ENCODE results near the gene RNU6-9. TPM values are rescaled to one million over a fixed set of nuclear protein-coding genes. Genes with fewer than 3 reads are reported as not detected.
A peak's percentile ranks its signal among the peaks of the same experiment; 100 is the strongest.

The RNU6-9 gene
- total RNA-seq, 1 experiment from 2014 or later, result not detected

DNA sequence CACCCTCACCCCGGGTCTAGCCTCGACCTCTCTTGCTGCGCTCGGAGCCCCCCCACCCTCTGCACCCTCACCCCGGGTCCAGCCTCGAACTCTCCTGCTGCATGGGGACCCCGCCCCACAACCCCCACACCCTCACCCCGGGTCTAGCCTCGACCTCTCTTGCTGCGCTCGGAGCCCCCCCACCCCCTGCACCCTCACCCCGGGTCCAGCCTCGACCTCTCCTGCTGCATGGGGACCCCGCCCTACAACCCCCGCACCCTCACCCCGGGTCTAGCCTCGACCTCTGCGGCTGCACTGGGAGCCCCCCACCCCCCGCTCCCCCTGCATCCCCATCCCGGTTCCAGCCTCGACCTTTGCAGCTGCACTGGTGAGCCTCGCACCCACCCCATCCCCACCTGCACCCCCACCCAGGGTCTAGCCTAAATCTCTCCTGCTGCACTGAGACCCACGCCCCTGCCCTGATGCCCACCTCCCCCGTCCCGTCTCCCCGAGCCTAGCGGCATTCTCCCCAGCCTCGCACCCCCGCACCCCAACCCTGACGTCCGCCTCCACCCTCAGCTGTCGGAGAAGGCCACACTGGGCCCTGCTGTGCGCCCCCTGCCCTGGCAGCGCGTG lies 32.0 kb upstream of the RNU6-9 start:
- Histone ChIP-seq H3K27ac (ENCODE audit: low read length) (no peak overlapping the region), H3K4me3 (ENCODE audit: low read length) (peak overlapping the region; percentile 69; the same call in 1 of the 2 replicates), H3K36me3 (ENCODE audit: low read depth, low read length) (no peaks in the 10 kb centered on the region), H3K9me2 (replicated peaks; ENCODE audit: low read length) (no peaks in the 10 kb centered on the region), H3K9ac (ENCODE audit: low read length) (no peak overlapping the region), H3K27me3 (ENCODE audit: low read length) (no peaks in the 10 kb centered on the region), H3F3A (ENCODE audit: low read length, unreplicated experiment) (no peaks in the 10 kb centered on the region), H3K79me2 (ENCODE audit: low read length) (no peaks in the 10 kb centered on the region), H3K4me1 (ENCODE audit: insufficient read depth, low read length) (no peaks in the 10 kb centered on the region), H4K20me1 (ENCODE audit: low read length) (no peaks in the 10 kb centered on the region), H3K9me3 (ENCODE audit: low read length) (no peaks in the 10 kb centered on the region), H2AFZ (ENCODE audit: low read length) (no peak overlapping the region), H3K4me2 (ENCODE audit: low read length) (peak overlapping the region; percentile 73; the same call in 1 of the 2 replicates)
- TF ChIP-seq EZH2 (IDR thresholded peaks at IDR 0.05; ENCODE audit: low read length, unreplicated experiment) (no peak), EZH2phosphoT487 (IDR thresholded peaks at IDR 0.05; ENCODE audit: borderline replicate concordance, low read length) (no peak)
- TF ChIP-seq, protein P1, sequence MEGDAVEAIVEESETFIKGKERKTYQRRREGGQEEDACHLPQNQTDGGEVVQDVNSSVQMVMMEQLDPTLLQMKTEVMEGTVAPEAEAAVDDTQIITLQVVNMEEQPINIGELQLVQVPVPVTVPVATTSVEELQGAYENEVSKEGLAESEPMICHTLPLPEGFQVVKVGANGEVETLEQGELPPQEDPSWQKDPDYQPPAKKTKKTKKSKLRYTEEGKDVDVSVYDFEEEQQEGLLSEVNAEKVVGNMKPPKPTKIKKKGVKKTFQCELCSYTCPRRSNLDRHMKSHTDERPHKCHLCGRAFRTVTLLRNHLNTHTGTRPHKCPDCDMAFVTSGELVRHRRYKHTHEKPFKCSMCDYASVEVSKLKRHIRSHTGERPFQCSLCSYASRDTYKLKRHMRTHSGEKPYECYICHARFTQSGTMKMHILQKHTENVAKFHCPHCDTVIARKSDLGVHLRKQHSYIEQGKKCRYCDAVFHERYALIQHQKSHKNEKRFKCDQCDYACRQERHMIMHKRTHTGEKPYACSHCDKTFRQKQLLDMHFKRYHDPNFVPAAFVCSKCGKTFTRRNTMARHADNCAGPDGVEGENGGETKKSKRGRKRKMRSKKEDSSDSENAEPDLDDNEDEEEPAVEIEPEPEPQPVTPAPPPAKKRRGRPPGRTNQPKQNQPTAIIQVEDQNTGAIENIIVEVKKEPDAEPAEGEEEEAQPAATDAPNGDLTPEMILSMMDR (conservative IDR thresholded peaks at IDR 0.05; ENCODE audit: low read depth, low read length), result no peak
- DNase-seq (no peak), ATAC-seq (no peak)
- intact Hi-C loops (cut with micrococcal nuclease), result no loop called here
- no TSS peak for BruUV-seq (replicated peaks)
- ChIA-PET CTCF (no interaction called here), POLR2A (ENCODE audit: unreplicated experiment) (no interaction called here)

DNA sequence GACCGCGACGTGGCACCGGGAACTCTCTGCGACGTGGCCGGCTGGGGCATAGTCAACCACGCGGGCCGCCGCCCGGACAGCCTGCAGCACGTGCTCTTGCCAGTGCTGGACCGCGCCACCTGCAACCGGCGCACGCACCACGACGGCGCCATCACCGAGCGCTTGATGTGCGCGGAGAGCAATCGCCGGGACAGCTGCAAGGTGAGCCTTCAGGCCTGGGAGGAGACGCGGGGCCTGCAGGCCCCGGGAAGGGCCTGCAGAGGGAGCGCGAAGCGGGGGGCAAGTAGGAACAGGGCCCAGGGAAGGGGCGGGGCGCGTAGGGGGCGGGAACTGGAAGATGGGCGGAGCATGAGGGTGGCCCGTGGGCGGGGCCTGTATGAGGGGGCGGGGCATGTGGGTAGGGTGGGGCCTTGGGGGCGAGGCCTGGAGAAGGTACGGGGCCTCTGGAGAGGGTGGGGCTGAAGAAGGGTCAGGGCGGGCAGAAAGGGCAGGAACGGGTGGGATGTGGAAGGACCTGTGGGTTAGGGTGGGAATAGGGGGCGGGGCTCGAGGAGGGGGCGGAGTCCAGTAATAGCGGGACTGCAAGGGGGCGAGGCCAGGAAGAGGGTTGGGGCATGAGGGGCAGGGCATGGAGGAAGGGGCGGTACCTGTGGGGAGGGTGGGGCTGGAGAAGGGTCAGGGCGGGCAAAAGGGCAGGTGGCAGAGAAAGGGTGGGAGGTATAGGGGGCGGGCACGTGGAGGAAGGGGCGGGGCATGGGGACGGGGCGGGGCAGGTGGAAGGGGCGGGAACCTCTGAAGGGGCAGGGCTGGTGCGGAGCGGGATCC lies 31.3 kb upstream of the RNU6-9 start:
- no peak overlapping the region for H3K4me3 ChIP-seq (ENCODE audit: low read length)
- H3K4me2 ChIP-seq (ENCODE audit: low read length), result peak overlapping the region; percentile 22; the same call in 1 of the 2 replicates

More for the DNA sequence above, 31.3 kb upstream of the RNU6-9 start:
- ChIA-PET CTCF (no interaction called here), POLR2A (ENCODE audit: unreplicated experiment) (no interaction called here)
- H3K4me1 ChIP-seq (ENCODE audit: insufficient read depth, low read length), result no peaks in the 10 kb centered on the region
- H4K20me1 ChIP-seq (ENCODE audit: low read length), result no peaks in the 10 kb centered on the region
- H3K27ac ChIP-seq (ENCODE audit: low read length), result no peak overlapping the region
- no peak for TF ChIP-seq EZH2phosphoT487 (IDR thresholded peaks at IDR 0.05; ENCODE audit: borderline replicate concordance, low read length)
- no peak for TF ChIP-seq EZH2 (IDR thresholded peaks at IDR 0.05; ENCODE audit: low read length, unreplicated experiment)
- TF ChIP-seq, protein P1 (conservative IDR thresholded peaks at IDR 0.05; ENCODE audit: low read depth, low read length), result no peak
- no peaks in the 10 kb centered on the region for H3K27me3 ChIP-seq (ENCODE audit: low read length)
- H3F3A ChIP-seq (ENCODE audit: low read length, unreplicated experiment), result no peaks in the 10 kb centered on the region
- H2AFZ ChIP-seq (ENCODE audit: low read length), result no peak overlapping the region
- no peaks in the 10 kb centered on the region for H3K9me3 ChIP-seq (ENCODE audit: low read length)
- no peaks in the 10 kb centered on the region for H3K36me3 ChIP-seq (ENCODE audit: low read depth, low read length)
- no peaks in the 10 kb centered on the region for H3K79me2 ChIP-seq (ENCODE audit: low read length)
- intact Hi-C loops (cut with micrococcal nuclease), result no loop called here
- H3K9me2 ChIP-seq (replicated peaks; ENCODE audit: low read length), result no peaks in the 10 kb centered on the region
- BruUV-seq (replicated peaks), result no TSS peak
- ATAC-seq (peak; percentile 11), DNase-seq (peak; percentile 41)
- H3K9ac ChIP-seq (ENCODE audit: low read length), result no peak overlapping the region
